Measurements from ENCODE around the gene TSPEAR. TPM values are rescaled to one million over a fixed set of nuclear protein-coding genes. Genes with fewer than 3 reads are reported as not detected.

TSPEAR gene
- polyA plus RNA-seq, 1 of the 3 experiments (the other 2 are of a cell fraction) = 0.08 TPM

DNA sequence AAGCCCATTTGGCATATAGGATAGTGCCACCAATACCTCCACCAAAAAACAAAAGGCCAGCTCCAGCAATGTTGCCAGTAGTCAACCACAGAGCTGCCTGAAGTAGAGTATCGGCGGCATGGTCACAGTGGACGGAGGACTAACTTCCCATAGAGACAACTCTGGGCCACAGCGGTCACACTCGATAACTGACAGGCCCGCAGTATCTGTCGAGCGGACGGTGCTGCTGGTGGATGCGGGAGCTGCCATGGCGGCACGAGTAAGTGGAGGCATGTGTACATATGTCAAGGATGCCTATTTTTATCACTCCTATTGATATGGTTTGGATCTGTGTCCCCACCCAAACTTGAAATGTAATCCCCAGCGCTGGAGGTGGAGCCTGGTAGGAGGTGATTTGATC lies 33.5 kb downstream of the TSPEAR start:
- Histone ChIP-seq H3K4me1 (ENCODE audit: control insufficient read depth in 1 of 2, insufficient read depth in 2 of 2, low read depth in 1 of 2, low read length in 1 of 2) (no peaks in the 10 kb centered on the region), H3K27me3 (ENCODE audit: insufficient read depth) (peaks cover 48% of the 10 kb centered on the region), H3K9me3 (no peaks in the 10 kb centered on the region), H2AFZ (ENCODE audit: low read depth) (no peak overlapping the region), H3K36me3 (replicated peaks in 1 of 2; ENCODE audit: control insufficient read depth in 1 of 2, insufficient read depth in 2 of 2, low read length in 1 of 2) (no peaks in the 10 kb centered on the region), H3F3A (replicated peaks; ENCODE audit: insufficient read depth) (no peaks in the 10 kb centered on the region), H3K9me2 (no peaks in the 10 kb centered on the region), H3K27ac (ENCODE audit: low read depth in 2 of 2, low read length in 1 of 2) (no peak overlapping the region), H4K20me1 (ENCODE audit: insufficient read depth) (no peaks in the 10 kb centered on the region), H3K4me2 (no peak overlapping the region), H3K4me3 (ENCODE audit: low read depth in 2 of 2, low read length in 1 of 2) (no peak overlapping the region), H3K9ac (no peak overlapping the region), H3K79me2 (ENCODE audit: insufficient read depth) (no peaks in the 10 kb centered on the region)
- WGBS (ENCODE audit: low lambda C conversion rate) = 51% methylated on average over 11 of the region's 13 CpGs
- no peak for DNase-seq
- ChIA-PET POLR2A (no interaction called here), CTCF (no interaction called here)
- TF ChIP-seq, protein P1, sequence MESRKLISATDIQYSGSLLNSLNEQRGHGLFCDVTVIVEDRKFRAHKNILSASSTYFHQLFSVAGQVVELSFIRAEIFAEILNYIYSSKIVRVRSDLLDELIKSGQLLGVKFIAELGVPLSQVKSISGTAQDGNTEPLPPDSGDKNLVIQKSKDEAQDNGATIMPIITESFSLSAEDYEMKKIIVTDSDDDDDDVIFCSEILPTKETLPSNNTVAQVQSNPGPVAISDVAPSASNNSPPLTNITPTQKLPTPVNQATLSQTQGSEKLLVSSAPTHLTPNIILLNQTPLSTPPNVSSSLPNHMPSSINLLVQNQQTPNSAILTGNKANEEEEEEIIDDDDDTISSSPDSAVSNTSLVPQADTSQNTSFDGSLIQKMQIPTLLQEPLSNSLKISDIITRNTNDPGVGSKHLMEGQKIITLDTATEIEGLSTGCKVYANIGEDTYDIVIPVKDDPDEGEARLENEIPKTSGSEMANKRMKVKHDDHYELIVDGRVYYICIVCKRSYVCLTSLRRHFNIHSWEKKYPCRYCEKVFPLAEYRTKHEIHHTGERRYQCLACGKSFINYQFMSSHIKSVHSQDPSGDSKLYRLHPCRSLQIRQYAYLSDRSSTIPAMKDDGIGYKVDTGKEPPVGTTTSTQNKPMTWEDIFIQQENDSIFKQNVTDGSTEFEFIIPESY (IDR thresholded peaks at IDR 0.05; ENCODE audit: borderline replicate concordance, low read depth) = no peak
- no peak for TF ChIP-seq MEF2A (IDR thresholded peaks at IDR 0.05; ENCODE audit: borderline replicate concordance, low read depth)
- TF ChIP-seq YY1 (IDR thresholded peaks at IDR 0.05; ENCODE audit: low read depth) = no peak
- TF ChIP-seq, protein P2, sequence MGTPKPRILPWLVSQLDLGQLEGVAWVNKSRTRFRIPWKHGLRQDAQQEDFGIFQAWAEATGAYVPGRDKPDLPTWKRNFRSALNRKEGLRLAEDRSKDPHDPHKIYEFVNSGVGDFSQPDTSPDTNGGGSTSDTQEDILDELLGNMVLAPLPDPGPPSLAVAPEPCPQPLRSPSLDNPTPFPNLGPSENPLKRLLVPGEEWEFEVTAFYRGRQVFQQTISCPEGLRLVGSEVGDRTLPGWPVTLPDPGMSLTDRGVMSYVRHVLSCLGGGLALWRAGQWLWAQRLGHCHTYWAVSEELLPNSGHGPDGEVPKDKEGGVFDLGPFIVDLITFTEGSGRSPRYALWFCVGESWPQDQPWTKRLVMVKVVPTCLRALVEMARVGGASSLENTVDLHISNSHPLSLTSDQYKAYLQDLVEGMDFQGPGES (IDR thresholded peaks at IDR 0.05; ENCODE audit: low read depth, low read length) = no peak
- no peak for TF ChIP-seq JUND (IDR thresholded peaks at IDR 0.05)
- no peak for TF ChIP-seq RFX5 (IDR thresholded peaks at IDR 0.05; ENCODE audit: low read length)
- TF ChIP-seq, protein P3, sequence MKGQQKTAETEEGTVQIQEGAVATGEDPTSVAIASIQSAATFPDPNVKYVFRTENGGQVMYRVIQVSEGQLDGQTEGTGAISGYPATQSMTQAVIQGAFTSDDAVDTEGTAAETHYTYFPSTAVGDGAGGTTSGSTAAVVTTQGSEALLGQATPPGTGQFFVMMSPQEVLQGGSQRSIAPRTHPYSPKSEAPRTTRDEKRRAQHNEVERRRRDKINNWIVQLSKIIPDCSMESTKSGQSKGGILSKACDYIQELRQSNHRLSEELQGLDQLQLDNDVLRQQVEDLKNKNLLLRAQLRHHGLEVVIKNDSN (IDR thresholded peaks at IDR 0.05; ENCODE audit: borderline replicate concordance, low read depth) = no peak
- TF ChIP-seq EZH2phosphoT487 (IDR thresholded peaks at IDR 0.05; ENCODE audit: borderline replicate concordance, low read depth) = no peak
- TF ChIP-seq GATA2 (CRISPR knock-in tag; IDR thresholded peaks at IDR 0.05) = no peak
- no peak for TF ChIP-seq ELF1 (IDR thresholded peaks at IDR 0.05)
- no peak for TF ChIP-seq REST (IDR thresholded peaks at IDR 0.05; ENCODE audit: low read depth, low read length)
- no peak for TF ChIP-seq TAF1 (IDR thresholded peaks at IDR 0.05; ENCODE audit: borderline replicate concordance, low read depth, low read length)
- no peak for TF ChIP-seq SIN3A (IDR thresholded peaks at IDR 0.05; ENCODE audit: borderline replicate concordance, low read depth, low read length)
- no peak for TF ChIP-seq FOSL2 (IDR thresholded peaks at IDR 0.05; ENCODE audit: borderline replicate concordance, low read depth)

Measured in SK-N-SH (cell line).